ENCODE data around the gene IWS1.
A peak's percentile ranks its signal among the peaks of the same experiment; 100 is the strongest.
"Not testable (repeated sequence)": the region's sequence is repeated elsewhere in the genome, so short reads cannot be mapped to it uniquely, and the experiment has no call there.

Gene IWS1

DNA sequence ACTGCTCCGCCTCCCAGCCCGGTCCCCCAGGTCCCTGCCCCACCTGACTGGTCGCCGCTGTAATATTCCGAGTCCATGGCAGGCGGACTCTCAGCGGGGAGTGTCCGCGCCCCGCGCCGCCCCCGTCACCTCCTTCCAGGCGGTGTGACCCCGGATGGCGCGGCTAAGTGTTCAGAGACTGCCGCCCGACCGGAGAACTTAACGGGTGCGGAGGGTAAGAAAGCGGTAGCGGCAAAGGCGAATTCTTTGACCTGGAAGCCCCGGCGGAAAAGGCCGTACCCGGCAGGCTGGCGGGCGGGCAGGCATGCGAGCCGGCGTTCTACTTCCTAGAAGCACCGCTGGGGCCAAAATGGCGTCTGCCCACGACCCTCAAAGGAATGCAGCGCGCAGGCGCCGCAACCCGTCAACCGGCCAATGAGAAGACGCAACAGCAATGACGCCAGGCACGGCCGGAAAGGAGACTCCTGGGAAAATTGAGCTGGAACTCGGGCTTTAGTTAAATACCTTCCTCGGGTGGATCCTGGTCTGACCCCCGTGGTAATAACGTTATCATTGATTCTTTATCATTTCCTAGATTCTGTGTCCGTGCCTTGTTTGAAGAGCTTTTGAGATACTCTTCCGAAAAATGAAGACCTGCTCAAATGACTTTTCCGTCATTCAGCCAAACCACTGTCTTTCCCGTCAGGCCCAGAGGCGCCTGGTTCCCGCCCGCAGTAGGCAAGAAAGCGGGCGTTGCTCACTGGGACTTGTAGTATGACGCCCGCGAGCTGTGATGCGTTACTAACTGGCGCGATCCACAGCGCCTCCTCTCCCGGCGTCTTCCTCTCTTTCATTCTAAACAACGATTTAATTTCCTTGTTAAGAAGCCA lies at the start of gene IWS1:
TSS of gene IWS1 (minus strand) at position 358 of the 869 bp plus-strand sequence. CDS start at position 77, 281 bp downstream.
- peak; percentile 100 for DNase-seq

DNA sequence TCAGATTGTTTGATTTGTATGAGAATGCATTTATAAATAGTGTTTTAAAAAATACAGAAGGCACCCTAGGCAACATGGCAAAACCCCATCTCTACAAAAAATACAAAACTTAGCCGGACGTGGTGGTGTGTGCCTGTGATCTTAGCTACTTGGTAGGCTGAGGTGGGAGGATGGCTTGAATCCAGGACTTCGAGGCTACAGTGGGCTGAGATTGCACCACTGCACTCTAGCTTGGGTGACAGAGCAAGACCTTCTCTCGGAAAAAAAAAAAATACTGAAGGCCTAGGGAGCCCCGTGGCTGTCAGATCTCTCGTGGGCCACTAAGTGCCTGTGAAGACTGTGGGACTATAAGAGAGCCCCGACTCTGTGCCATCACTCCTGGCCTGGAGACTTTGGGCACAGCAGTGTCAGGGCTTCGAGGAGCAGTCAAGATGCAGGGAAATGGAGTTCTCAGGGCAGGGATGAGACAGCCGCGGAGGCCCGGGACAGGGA lies 49.7 kb upstream of the IWS1 start:
- DNase-seq: no peak

DNA sequence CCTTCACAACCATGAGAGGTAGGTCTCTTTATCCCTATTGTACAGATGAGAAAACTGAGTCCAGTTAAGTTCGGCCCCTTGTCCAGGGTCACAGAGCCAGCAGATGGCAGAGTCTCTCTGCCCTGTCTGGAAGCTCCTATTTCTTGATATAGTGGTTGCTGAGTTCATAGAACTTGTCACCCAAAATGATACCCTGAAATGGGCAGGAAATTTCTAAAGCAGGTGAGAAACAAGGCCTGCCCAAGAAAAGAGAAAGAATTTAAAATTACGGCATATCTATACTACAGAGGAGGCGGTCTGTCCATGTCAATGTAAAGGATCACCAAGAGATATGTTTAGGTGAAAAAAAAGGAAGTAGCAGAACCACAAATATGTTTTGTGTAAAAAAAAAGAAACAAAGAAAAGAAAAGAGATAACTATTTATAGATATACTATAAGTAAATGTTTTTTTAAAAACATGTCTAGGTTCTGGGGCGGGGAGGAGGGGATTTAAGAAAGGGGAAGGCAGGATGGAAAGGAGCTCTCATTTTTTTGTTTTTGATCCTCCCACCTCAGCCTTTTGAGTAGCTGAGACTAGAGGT lies 49.0 kb upstream of the IWS1 start:
- DNase-seq: no peak

DNA sequence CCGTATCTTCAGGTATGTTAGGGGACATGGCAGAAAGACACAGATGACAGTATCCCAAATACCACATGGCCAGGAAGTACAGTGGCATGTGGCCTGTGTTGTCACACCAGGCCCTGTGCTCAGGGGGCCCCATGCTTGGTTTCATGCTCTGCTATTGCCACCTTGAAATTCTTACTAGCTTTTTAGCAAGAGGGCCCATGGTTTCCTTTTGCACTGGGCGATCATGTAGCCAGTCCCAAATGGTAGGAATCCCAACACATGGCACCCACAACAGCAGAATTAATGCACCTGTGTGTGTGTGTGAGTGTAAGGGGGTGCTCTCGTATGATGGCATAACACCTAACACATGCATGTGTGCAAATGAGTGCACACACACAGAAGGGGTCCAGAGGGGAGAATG lies 48.4 kb upstream of the IWS1 start:
- DNase-seq: no peak

DNA sequence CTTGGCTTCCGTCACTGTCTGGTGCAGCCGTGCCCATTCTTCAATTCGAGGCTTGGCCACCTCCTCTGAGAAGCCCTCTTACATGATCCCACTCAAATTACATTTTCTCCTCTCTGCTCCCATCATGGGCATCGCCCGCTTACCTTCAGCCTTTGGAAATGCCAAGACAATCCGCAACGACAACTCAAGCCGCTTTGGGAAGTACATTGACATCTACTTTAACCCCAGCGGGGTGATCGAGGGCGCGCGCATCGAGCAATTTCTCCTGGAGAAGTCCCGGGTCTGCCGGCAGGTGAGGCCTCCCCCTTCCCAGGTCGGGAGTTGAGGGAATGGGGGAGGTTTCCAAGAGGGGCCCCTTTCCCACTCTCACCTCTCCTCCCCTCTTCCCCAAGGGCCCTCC lies 47.5 kb upstream of the IWS1 start:
- DNase-seq: no peak

DNA sequence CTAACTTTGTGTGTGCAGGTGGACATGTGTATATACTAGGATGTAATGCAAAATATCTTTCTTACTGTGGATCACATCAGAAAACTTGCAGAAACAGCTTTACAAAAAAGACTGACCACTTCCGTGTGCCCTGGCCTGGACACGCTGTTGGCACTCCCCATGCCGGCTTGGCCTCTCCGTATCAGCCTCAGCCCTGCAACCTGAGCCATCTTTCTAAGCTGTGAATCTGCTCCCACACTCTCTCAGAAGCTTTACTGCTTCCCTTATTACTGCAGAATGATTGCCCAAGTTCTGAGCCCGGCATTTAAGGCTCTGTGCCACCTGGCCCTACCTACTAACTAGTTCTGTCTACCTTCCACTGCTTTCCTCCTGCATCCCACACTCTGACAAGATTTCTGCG lies 47.0 kb upstream of the IWS1 start:
- DNase-seq: no peak

DNA sequence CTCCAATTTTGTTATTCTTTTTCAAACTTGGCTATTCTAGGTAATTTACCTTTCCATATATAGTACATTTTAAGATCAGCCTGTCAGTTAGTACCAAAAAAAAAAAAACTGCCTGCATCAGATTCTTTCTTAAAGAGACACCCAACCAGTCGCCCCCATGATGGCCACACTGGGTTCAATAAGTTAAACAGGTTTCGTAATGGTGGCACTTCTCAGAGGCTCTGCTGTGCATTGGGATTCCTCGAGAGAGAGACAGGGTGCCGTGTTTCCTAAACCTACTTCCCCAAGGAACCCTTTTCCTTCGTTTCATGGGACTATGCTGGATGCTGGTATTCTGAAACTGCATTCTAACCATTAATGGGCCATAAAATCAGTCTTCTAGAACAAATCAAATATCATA lies 46.6 kb upstream of the IWS1 start:
- no peak for DNase-seq

DNA sequence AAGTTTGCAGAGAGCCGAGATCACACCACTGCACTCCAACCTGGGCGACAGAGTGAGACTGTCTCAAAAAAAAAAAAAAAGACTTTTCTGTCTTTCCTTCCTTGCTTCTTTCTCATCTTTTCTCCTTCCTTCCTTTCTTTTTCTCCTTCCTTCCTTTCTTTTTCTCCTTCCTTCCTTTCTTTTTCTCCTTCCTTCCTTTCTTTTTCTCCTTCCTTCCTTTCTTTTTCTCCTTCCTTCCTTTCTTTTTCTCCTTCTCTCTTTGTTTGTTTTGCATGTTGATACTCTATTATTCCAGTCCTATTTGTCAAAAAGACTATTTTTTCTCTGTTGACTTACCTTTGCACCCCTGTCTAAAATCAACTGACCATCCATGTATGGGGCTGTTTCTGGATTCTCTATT lies 46.1 kb upstream of the IWS1 start:
- not testable (repeated sequence) for DNase-seq

DNA sequence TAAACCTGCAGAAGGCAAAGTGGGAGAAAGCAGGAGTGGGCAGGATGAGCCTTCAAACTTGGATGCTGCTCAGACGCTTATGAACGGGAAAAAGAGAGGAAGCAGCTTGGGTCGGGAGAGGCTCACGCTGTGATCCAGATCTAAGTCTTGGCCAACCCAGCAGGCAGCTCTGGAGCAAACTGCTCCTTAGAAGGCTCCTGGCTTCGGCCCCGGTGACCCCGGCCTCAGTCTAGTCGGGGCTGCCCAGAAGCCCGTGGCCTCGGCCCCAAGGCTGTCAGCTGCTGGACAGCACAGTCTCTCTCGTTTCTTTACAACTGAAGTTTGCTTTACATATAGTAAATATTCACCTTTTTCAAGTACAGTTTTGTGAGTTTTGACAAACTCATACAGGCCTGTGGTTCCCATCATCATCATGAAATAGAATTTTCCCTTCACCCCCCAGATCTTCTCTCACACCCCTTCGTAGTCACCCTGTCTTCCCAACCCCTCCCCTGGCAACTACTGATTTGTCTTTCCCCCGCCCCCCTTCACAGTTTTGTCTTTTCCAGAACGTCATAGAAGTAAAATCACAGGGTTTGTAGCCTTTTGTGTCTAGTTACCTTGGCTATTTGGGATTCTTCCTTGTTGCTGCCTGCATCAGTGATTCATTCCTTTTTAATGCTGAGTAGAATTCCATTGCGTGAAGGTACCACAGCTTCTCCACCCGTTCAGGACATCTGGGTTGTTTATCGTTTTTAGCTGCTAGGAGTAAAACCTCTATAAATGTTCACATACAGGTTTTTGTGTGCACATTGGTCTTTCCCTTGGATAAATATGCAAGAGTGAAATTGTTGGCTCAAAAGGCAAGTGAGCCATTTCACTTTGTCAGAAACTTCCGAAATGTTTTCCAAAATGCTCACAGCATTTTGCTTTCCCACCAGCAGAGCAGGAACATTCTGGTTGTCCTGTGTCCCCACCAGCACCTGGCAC lies 44.3 kb upstream of the IWS1 start:
- DNase-seq: no peak

DNA sequence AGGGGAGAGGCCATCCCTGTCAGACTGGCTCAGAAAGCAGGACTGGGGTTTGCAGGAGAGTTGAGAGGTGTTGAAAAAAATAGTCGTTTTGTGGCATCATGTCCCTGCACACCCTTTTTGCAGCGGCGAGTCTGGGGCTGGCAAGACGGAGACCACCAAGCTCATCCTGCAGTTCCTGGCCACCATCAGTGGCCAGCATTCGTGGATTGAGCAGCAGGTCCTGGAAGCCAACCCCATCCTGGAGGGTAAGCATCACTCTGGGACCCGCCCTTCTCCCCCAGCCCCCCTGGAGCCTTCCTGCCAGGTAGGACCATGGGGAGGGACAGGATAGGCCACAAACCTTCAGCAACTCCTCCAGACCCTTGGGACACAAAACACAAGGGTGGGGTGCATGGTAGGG lies 43.4 kb upstream of the IWS1 start:
- no peak for DNase-seq

DNA sequence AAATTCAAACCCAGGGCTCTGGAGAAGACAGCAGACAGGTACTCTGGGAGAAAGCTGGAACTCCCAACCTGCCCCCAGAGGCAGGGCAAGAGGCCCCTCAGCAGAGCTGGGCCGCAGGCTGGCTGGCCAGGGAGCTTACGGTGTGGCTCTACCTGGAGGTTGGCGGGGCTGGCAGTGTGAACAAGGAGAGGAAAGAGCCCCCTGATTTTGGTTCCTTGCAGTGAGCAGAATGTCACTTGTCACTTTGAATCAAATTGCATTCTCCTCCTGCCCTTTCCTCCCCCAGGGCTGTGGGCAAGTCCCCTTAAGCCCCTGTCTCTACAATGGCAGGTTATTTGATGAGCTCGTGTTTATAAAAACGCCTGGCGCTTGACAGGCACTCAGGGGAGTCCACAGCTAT lies 41.8 kb upstream of the IWS1 start:
- DNase-seq: no peak

DNA sequence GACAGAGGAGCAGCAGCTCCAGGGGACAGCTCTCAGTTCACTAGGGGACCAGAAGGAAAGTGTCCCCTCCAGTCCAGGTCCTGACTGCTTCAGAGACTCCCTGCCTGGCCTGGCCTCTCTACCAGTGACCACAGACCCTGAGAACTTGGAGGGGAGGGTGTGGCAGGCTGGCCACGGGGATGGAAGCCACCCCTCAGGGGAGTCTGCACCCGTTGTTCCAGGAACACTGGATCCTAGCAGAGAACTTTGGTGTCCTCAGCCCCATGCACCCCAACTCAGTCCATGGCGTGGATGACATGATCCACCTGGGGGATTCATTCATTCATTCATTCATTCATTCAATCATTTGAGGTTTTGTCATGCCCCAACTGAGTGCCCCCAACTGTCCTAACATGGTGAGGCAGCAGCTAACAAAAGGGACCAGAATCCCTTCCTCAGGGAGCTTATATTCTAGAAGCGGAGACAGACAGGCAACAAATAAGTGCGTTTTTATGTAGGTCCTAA lies 41.1 kb upstream of the IWS1 start:
- no peak for DNase-seq

DNA sequence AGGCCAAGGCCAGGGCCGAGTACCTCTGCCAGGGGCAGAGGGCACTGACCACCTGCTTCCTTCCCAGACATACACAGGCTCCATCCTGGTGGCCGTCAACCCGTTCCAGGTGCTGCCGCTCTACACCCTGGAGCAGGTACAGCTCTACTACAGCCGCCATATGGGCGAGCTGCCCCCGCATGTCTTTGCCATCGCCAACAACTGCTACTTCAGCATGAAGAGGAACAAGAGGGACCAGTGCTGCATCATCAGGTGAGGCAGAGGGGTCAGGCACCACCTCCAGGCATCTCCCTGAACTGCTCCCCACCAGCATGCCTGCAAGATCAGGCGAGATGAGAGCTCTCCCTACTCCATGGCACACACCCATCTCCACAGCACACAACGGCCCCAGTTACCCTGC lies 40.3 kb upstream of the IWS1 start:
- no peak for DNase-seq

DNA sequence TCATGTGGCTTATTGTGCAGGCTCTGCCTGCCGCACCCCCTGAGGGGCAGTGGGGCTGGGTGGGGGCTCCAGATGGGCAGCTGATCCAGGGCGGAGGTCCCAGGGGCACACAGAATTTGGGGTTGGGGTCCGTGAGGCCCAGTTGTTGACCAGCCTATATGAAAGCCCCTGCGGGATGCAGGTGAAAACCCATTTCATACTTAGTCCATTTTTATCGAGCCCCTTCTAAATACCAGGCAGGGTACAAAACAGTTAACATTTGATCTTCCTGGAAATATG lies 39.8 kb upstream of the IWS1 start:
- DNase-seq: no peak

DNA sequence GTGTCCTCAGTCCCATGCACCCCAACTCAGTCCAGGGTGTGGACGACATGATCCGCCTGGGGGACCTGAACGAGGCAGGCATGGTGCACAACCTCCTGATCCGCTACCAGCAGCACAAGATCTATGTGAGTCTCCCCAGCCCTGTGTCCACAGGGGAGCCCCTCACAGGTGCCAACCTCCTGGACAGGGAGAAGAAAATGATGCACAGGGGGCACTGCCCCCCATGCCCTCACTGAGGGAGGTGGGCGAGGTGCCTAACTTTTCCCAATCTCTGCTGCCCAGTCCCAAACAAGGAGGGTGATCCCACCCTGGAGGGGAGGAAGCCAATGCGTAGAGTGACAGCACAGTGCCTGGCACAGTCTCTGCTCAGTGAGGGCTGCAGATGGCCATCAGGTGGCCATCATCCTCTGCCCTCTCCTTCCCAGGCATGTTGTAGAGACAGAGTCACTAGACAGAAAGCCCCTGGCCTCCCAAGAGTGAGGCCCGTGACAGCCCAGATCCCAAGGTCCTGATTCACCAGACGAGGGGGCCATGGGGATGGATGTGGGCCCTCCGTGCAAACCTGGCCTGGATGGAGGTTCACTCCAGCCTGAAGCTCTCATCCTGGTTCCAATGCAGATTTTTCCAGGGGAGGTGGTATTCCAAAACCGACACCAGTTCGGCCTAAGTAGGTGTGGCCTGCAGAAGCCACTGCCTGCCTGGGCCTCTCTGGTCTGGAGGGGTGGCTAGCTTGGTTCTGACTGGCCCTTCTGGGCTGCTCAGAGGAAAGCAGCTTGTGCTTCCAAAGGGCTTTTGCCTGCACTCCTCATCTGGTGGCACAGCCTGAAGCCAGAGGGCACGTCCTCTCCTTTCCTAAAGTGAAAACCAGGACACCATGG lies 39.2 kb upstream of the IWS1 start:
- DNase-seq: no peak

DNA sequence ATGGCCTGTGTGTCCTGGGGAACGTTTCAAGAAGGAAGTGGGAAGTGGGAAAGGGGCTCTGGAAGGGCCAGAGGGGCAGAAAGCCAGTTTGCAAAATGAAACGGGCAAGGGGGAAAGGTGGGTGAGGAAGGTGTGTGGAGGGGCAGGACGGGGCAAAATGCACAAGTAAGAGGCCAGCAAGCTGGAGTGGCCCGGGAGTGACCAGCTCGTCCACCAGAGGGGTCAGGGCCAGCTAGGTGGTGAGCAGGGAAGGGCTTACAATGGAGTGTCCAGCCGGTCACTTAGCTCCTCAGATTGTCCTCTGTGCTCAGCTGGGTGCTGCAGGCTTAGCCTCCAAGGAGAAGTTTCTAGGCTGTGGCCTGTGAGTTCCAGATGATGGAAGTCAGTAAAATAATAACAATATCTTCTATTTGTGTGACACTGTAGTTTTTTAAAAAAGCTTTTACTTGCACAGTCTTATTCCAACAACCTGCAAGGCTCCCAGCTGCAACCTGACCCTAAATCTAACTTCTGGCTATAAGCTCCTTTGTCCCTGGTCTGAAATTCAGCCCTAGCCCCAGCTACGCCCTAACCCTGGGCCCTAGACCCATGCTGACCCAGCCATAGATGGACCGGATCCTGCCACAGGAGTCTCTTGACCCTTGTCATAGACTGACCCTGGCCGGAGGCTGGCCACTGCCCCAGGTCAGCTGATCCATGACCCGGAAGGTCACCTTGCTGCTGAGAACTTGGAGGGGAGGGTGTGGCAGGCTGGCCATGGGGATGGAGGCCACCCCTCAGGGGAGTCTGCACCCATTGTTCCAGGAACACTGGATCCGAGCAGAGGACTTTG lies 38.4 kb upstream of the IWS1 start:
- DNase-seq: no peak

DNA sequence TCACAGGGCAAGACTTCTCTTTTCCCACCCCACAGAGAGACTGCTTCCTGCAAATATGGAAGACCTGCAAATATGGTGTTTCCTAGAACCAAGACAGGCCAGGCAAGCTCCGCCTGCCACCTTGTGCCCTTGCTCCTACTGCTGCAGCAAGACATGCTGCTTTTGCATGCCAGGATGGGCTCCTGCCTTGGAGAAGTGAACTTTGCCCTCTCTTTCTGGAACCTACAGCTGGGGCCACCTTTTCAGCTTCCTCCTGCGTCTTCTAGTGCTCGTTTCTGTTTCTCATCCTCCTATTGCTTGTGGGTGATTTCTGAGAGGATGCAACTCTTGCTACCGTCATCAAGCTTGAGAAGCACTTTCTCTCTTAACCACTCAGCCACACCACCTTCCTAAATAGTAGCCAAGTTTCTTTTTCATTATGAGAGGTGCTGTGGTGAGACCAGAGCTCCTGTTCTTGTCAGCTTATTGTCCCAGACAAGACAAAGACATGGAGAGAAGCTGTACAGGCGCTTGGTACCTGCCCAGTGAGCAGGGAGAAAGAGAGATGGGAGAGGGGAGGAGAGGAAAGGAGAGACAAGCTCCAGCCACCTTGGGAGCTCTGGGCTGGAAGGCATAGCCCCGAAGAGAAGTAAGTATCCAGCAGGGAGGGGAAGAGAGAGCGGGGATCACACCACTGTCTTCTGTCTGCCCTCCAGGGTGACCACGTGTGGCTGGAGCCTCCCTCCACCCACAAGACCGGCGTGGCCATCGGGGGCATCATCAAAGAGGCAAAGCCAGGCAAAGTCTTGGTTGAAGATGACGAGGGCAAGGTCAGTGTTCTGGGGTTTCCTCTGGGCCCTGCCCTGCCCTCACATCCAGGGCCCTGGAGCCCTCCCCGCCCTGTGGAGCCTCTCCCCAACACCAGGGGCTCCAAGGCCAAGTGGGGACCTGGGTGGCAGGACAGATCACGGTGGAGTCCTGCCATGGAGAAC lies 37.5 kb upstream of the IWS1 start:
- DNase-seq: no peak

DNA sequence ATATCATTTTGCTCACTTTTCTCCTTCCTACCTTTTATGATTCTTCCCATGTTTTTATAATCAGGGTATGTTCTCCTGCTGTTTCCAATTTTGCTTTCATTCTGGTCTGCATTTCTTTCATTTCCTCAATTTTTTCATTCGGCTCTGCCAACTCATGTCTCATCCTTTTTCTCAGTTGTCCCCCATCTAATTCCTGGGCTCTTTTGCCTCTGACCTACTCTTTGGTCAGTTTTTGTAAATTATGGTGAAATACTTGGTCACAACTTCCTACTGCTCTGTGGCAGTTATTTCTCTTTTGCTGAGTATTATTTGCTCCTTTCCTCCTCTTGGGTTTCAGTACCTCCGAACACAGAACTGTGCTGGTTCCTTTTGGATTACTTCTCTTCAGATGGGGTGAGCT lies 36.6 kb upstream of the IWS1 start:
- no peak for DNase-seq

DNA sequence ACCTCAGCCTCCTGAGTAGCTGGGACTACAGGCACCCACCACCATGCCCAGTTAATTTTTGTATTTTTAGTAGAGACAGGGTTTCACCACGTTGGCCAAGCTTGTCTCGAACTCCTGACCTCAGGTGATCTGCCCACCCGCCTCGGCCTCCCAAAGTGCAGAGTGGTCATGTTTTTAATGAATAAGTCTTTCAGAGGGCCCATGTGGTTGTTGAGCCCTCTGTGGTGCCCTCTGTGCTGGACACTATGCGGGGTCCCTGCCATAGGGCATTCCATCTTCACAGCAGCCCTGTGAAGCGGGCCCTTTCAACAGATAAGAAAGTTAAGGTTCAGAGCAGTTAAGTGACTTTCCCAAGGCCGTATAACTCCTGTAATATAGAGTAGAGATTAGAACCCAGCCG lies 35.1 kb upstream of the IWS1 start:
- no peak for DNase-seq

DNA sequence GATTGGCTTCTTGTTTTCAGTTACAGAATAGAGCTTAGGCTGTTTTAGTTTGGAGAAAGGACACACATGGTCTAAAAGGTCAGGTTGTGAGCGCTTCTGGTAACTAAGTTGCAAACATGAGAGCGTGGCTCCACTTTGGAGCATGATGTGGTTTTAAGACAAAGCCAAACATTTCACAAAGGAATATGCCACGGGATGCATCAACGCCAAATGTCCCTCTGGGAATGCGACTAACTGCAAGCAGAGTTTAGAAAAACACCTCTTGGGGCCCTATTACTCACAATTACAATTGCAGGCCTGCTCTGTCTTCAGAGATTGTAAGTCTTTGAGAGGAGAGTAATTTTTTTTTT lies 34.6 kb upstream of the IWS1 start:
- DNase-seq: no peak
